K562 (cell line): ENCODE results near the gene PCCA. TPM values are rescaled to one million over a fixed set of nuclear protein-coding genes. Genes with fewer than 3 reads are reported as not detected.

Experiments
- ATAC-seq: fragments of 200-7000 bp; cut with Tn5 transposase; 3 replicates; pipeline ENCODE4 v1.9.1; 2020; ENCODE audit warnings: moderate library complexity
- BruUV-seq: library from RNA; stranded (reverse); fragments of 400-500 nt; replicated peaks from 2 replicates; lab custom pipeline; 2021; lab: Mats Ljungman, UMichigan
- CTCF ChIA-PET: fragments of 300-600 bp; formaldehyde crosslinking; extraction: SDS; loops from one replicate; lab custom pipeline; 2021; ENCODE audit warnings: low intra/inter-chr PET ratio; lab: Yijun Ruan, JAX
- POLR2A ChIA-PET: fragments of 300-600, 350-650 bp; sonication (Branson Sonifier 250); formaldehyde crosslinking; extraction: SDS; loops from one replicate; lab custom pipeline; 2021; ENCODE audit warnings: antibody characterized with exemption, inconsistent platforms; lab: Yijun Ruan, JAX
- DNase-seq, 4 experiments: peaks; one replicate each; pipeline versions ENCODE4 v3.0.0 to v3.0.0-alpha.2; 2011 to 2018; ENCODE audit warnings: low spot score in 3 of 4, mixed read lengths in 3 of 4; ENCODE audit errors: extremely low read depth in 1 of 4
- FAIRE-seq: peaks from 2 replicates; lab custom pipeline; 2011; peaks lifted over from hg19 to GRCh38; lab: Jason Lieb, UNC
- H2AFZ ChIP-seq: 2 replicates; pipeline ENCODE4 v1.6.0; 2011; ENCODE audit warnings: low read depth, low read length, control low read depth, inconsistent platforms
- H3K27ac ChIP-seq: fragments of 200-600 bp; 3 replicates; pipeline ENCODE4 v1.8.0; 2011; ENCODE audit warnings: low read depth, mild to moderate bottlenecking, control low read depth, inconsistent platforms, low read length, moderate library complexity, mixed read lengths; ENCODE audit errors: extremely low read depth
- H3K27me3 ChIP-seq, 2 experiments: fragments of 300-600 bp in 1 of 2; 2 replicates in 1 of 2; 3 replicates in 1 of 2; pipeline versions ENCODE4 v1.6.0 to v1.8.0; 2011; ENCODE audit warnings: inconsistent platforms in 2 of 2, low read length in 2 of 2, mild to moderate bottlenecking in 1 of 2, mixed read lengths in 1 of 2, moderate library complexity in 1 of 2; ENCODE audit not compliant: control insufficient read depth in 2 of 2, insufficient read depth in 2 of 2
- H3K36me3 ChIP-seq: fragments of 300-600 bp; 3 replicates; pipeline ENCODE4 v1.8.0; 2011; ENCODE audit warnings: mild to moderate bottlenecking, low read length, inconsistent platforms; ENCODE audit not compliant: control insufficient read depth, insufficient read depth
- H3K4me1 ChIP-seq, 2 experiments: fragments of 200-600 bp in 1 of 2; replicated peaks in 1 of 2; 2 replicates in 1 of 2; 3 replicates in 1 of 2; pipeline versions ENCODE4 v1.5.1 to v1.8.0; 2011; ENCODE audit warnings: inconsistent platforms in 2 of 2, low read length in 2 of 2, mild to moderate bottlenecking in 1 of 2, mixed read lengths in 1 of 2, moderate library complexity in 1 of 2; ENCODE audit not compliant: control insufficient read depth in 2 of 2, insufficient read depth in 2 of 2
- H3K4me2 ChIP-seq: 2 replicates; pipeline ENCODE4 v1.6.1; 2011; ENCODE audit warnings: low read length, control low read depth, inconsistent platforms, mixed read lengths; ENCODE audit not compliant: insufficient read depth
- H3K4me3 ChIP-seq: fragments of 200-600 bp; sonication (generic), shearing (Covaris generic); 2 replicates; pipeline ENCODE4 v1.5.1; 2016; ENCODE audit warnings: control low read depth, inconsistent platforms
- H3K79me2 ChIP-seq: fragments of 200-600 bp; 3 replicates; pipeline ENCODE4 v1.8.0; 2011; ENCODE audit warnings: low read length, inconsistent platforms; ENCODE audit not compliant: control insufficient read depth, insufficient read depth
- H3K9ac ChIP-seq, 2 experiments: 2 replicates each; pipeline versions ENCODE4 v1.6.0 to v1.6.1; 2011; ENCODE audit warnings: low read depth in 2 of 2, low read length in 2 of 2, control low read depth in 1 of 2, inconsistent platforms in 1 of 2, mild to moderate bottlenecking in 1 of 2, mixed read lengths in 1 of 2; ENCODE audit not compliant: insufficient read depth in 1 of 2
- H3K9me1 ChIP-seq: one replicate; pipeline ENCODE4 v1.6.0; 2011; ENCODE audit warnings: inconsistent platforms, mild to moderate bottlenecking, low read length, moderate library complexity; ENCODE audit not compliant: control insufficient read depth, insufficient read depth
- H3K9me3 ChIP-seq: replicated peaks from 2 replicates; pipeline ENCODE4 v1.5.1; 2011; ENCODE audit warnings: low read depth, low read length, inconsistent platforms; ENCODE audit not compliant: control insufficient read depth, insufficient read depth
- H4K20me1 ChIP-seq: replicated peaks from 2 replicates; pipeline ENCODE4 v1.6.1; 2011; ENCODE audit warnings: low read length, inconsistent platforms, mixed read lengths; ENCODE audit not compliant: control insufficient read depth, insufficient read depth
- ADNP ChIP-seq: fragments of 200-800 bp; sonication (Bioruptor generic); IDR thresholded peaks from 2 replicates; pipeline ENCODE4 v1.6.1; 2016; ENCODE audit warnings: missing genetic modification characterization, missing compliant biosample characterization
- CBFA2T2 ChIP-seq: fragments of 450-650 bp; conservative IDR thresholded peaks from 2 replicates; pipeline ENCODE4 v1.6.1; 2017; ENCODE audit warnings: mild to moderate bottlenecking
- E2F5 ChIP-seq: sonication (generic); formaldehyde crosslinking; IDR thresholded peaks from 2 replicates; pipeline ENCODE4 v1.8.0; 2022; ENCODE audit warnings: mild to moderate bottlenecking, missing genetic modification reagents
- ELK3 ChIP-seq: fragments of 450-650 bp; formaldehyde crosslinking; IDR thresholded peaks from 2 replicates; pipeline ENCODE4 v1.4.0; 2020; ENCODE audit warnings: mild to moderate bottlenecking
- HNRNPUL1 ChIP-seq: fragments of 200-400 bp; formaldehyde crosslinking; IDR thresholded peaks from 2 replicates; pipeline ENCODE4 v1.6.1; 2017; ENCODE audit warnings: low read length
- MITF ChIP-seq: IDR thresholded peaks from 2 replicates; pipeline ENCODE4 v1.6.1; 2014; ENCODE audit warnings: antibody characterized with exemption
- POLR2AphosphoS2 ChIP-seq: IDR thresholded peaks from 2 replicates; pipeline ENCODE4 v1.6.1; 2012; ENCODE audit warnings: low read length, improper control_type of control experiment
- PURB ChIP-seq: sonication (generic); formaldehyde crosslinking; IDR thresholded peaks from 2 replicates; pipeline ENCODE4 v1.9.0; 2021; ENCODE audit warnings: low read depth, mild to moderate bottlenecking, missing genetic modification reagents
- RAD21 ChIP-seq, 2 experiments: fragments of 250-450 bp in 1 of 2; fragments of 450-650 bp in 1 of 2; sonication (Bioruptor Pico) in 1 of 2; formaldehyde crosslinking in 1 of 2; IDR thresholded peaks in 1 of 2; conservative IDR thresholded peaks in 1 of 2; 2 replicates each; pipeline versions ENCODE4 v1.4.0 to v1.8.0; 2020 to 2022; ENCODE audit warnings: mild to moderate bottlenecking in 2 of 2, moderate library complexity in 1 of 2
- RBM15 ChIP-seq: fragments of 200-400 bp; formaldehyde crosslinking; IDR thresholded peaks from 2 replicates; pipeline ENCODE4 v1.6.1; 2018; ENCODE audit warnings: mild to moderate bottlenecking, low read length, moderate library complexity; ENCODE audit not compliant: insufficient read depth
- SRSF9 ChIP-seq: fragments of 200-400 bp; formaldehyde crosslinking; IDR thresholded peaks from 2 replicates; pipeline ENCODE4 v1.6.1; 2017; ENCODE audit warnings: low read depth, low read length, borderline replicate concordance
- ZFX ChIP-seq: sonication (generic); formaldehyde crosslinking; IDR thresholded peaks from 2 replicates; pipeline ENCODE4 v1.8.0; 2022; ENCODE audit warnings: mild to moderate bottlenecking, missing genetic modification reagents, moderate library complexity
- WGBS: fragments of 100-300 bp; shearing (Covaris generic); methylation state at CpG from one replicate; pipeline ENCODE4 v1.1.6; 2016; ENCODE audit warnings: low coverage, mixed read lengths; ENCODE audit not compliant: insufficient coverage; ENCODE audit errors: missing lambda C conversion rate; 5-methylcytosine and 5-hydroxymethylcytosine counted together
- in situ Hi-C: fragments of 300-500 bp; cut with MboI; formaldehyde crosslinking; loops from 4 replicates; pipeline ENCODE4 v1.15.0; 2018; ENCODE audit warnings: inconsistent platforms, mixed read lengths
- intact Hi-C: fragments of 100-400 bp; cut with micrococcal nuclease; formaldehyde crosslinking; loops from 2 replicates; pipeline ENCODE4 v1.14.2; 2022
- polyA plus RNA-seq, 8 experiments: library from polyadenylated mRNA; depleted of rRNA in 4 of 8; stranded (reverse) in 5 of 8; unstranded in 3 of 8; fragments of >200 nt; fragmentation: Nextera tagmentation in 2 of 8; fragmentation: Illumina TruSeq in 1 of 8; extraction: Ambion mirVana in 2 of 8; extraction: Trizol in 1 of 8; gene quantifications; 2 replicates each; pipeline versions ENCODE4 v1.2.1 to v1.2.3, GENCODE V29; 2011 to 2014; ENCODE audit warnings: inconsistent platforms in 1 of 8, missing spikeins in 1 of 8
- total RNA-seq, 7 experiments: library from RNA; depleted of rRNA in 6 of 7; stranded (reverse); fragments of >200 nt in 6 of 7; fragmentation: Illumina TruSeq in 2 of 7; extraction: Trizol in 2 of 7; gene quantifications; 2 replicates each; pipeline versions ENCODE4 v1.2.1 to v1.2.3, GENCODE V29; 2011 to 2021; ENCODE audit warnings: low replicate concordance in 1 of 7
- TF ChIP-seq, protein P1 (sequence below): fragments of 250-450 bp; sonication (Bioruptor Pico); IDR thresholded peaks from 2 replicates; pipeline ENCODE4 v1.8.0; 2022; ENCODE audit warnings: inconsistent platforms
- TF ChIP-seq, protein P2 (sequence below): sonication (generic); formaldehyde crosslinking; IDR thresholded peaks from 2 replicates; pipeline ENCODE4 v1.8.0; 2022; ENCODE audit warnings: missing genetic modification reagents, mild to moderate bottlenecking, borderline replicate concordance

PCCA gene
- total and polyA plus RNA-seq, 9 of the 15 experiments (the other 6 are each of a cell fraction or from before 2014, with no cell fraction given): 5.2 to 14.1 (median 9.7) TPM

DNA sequence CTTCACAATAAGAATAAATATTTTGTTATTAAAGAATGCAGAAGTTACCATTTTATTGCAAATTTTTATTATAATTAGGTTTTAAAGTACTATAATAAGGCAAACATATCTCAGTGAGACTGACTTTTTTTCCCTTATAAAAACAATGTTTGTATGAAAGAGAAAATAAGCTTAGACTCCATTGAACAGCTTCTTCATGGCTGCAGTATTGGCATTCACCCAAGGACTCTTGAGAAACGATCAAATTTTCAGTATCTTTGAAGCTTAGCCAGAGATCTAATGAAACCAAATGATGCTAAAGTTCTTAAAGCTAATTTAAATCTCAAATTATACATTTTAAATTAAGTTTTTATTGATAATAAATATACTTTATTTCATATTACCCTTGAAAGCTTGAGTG lies 371.4 kb downstream of the PCCA start (continued):
- TF ChIP-seq, protein P1, sequence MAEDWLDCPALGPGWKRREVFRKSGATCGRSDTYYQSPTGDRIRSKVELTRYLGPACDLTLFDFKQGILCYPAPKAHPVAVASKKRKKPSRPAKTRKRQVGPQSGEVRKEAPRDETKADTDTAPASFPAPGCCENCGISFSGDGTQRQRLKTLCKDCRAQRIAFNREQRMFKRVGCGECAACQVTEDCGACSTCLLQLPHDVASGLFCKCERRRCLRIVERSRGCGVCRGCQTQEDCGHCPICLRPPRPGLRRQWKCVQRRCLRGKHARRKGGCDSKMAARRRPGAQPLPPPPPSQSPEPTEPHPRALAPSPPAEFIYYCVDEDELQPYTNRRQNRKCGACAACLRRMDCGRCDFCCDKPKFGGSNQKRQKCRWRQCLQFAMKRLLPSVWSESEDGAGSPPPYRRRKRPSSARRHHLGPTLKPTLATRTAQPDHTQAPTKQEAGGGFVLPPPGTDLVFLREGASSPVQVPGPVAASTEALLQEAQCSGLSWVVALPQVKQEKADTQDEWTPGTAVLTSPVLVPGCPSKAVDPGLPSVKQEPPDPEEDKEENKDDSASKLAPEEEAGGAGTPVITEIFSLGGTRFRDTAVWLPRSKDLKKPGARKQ (CRISPR knock-in tag): no peak
- TF ChIP-seq ADNP (tag): no peak
- no peak for TF ChIP-seq RAD21 (CRISPR knock-in tag; conservative IDR thresholded peaks at IDR 0.05 in 1 of 2, IDR thresholded peaks at IDR 0.05 in 1 of 2)
- no peak for TF ChIP-seq POLR2AphosphoS2
- no peak for TF ChIP-seq E2F5 (CRISPR knock-in tag)
- TF ChIP-seq SRSF9: no peak

- H3K9me1 ChIP-seq: no peaks in the 10 kb centered on the region
- ATAC-seq (no peak), FAIRE-seq (no peak), DNase-seq (no peak)
- CTCF ChIA-PET: no interaction called here
- H3K36me3 ChIP-seq: no peaks in the 10 kb centered on the region
- H3K4me2 ChIP-seq: no peak overlapping the region
- H3K4me1 ChIP-seq: no peaks in the 10 kb centered on the region
- no peak overlapping the region for H3K9ac ChIP-seq
- H3K4me3 ChIP-seq: no peak overlapping the region
- in situ Hi-C loops: no loop called here
- H2AFZ ChIP-seq: no peak overlapping the region
- BruUV-seq: no TSS peak
- intact Hi-C loops: no loop called here
- no peaks in the 10 kb centered on the region for H3K9me3 ChIP-seq
- POLR2A ChIA-PET: no interaction called here
- no peaks in the 10 kb centered on the region for H3K79me2 ChIP-seq
- H3K27me3 ChIP-seq: no peaks in the 10 kb centered on the region; a peak in 1 of 5 replicates
- H4K20me1 ChIP-seq: no peaks in the 10 kb centered on the region
- H3K27ac ChIP-seq: no peak overlapping the region
- 17% methylated on average over 2 of the region's 2 CpGs for WGBS
- TF ChIP-seq ZFX (no peak), PURB (CRISPR knock-in tag) (no peak), HNRNPUL1 (no peak), MITF (no peak), CBFA2T2 (no peak), ELK3 (CRISPR knock-in tag) (no peak), RBM15 (no peak)
- TF ChIP-seq, protein P2, sequence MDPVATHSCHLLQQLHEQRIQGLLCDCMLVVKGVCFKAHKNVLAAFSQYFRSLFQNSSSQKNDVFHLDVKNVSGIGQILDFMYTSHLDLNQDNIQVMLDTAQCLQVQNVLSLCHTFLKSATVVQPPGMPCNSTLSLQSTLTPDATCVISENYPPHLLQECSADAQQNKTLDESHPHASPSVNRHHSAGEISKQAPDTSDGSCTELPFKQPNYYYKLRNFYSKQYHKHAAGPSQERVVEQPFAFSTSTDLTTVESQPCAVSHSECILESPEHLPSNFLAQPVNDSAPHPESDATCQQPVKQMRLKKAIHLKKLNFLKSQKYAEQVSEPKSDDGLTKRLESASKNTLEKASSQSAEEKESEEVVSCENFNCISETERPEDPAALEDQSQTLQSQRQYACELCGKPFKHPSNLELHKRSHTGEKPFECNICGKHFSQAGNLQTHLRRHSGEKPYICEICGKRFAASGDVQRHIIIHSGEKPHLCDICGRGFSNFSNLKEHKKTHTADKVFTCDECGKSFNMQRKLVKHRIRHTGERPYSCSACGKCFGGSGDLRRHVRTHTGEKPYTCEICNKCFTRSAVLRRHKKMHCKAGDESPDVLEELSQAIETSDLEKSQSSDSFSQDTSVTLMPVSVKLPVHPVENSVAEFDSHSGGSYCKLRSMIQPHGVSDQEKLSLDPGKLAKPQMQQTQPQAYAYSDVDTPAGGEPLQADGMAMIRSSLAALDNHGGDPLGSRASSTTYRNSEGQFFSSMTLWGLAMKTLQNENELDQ (CRISPR knock-in tag): no peak
Observed at GRCh38 chr13:100460791-100461190, 371.9 kb downstream of the PCCA start.
